Tibial nerve (tissue), 3 donors: ENCODE results near the gene LRRC4B.

Experiments used
- CTCF ChIP-seq, 5 experiments: fragments of 200-600 bp in 3 of 5; fragments of 450-650 bp in 2 of 5; sonication (generic) in 3 of 5; IDR thresholded peaks; one replicate each; pipeline ENCODE4 v1.5.1; 2016 to 2019; ENCODE audit warnings: antibody characterized with exemption in 5 of 5, mild to moderate bottlenecking in 3 of 5, moderate library complexity in 2 of 5
- POLR2A ChIP-seq, 2 donors: fragments of 450-650 bp; IDR thresholded peaks; one replicate each; pipeline ENCODE4 v1.6.1; 2017; ENCODE audit warnings: antibody characterized with exemption in 2 of 2, mild to moderate bottlenecking in 2 of 2, moderate library complexity in 2 of 2

- TF ChIP-seq CTCF (IDR thresholded peaks at IDR 0.05) (no peak), POLR2A (IDR thresholded peaks at IDR 0.05) (no peak)
Measured at GRCh38 chr19:50590191-50590590, 22.0 kb upstream of the LRRC4B start.
